Heart left ventricle (tissue), 13 donors: ENCODE data around the gene TACC3.

Experiments used
- CTCF ChIP-seq, 12 donors: fragments of 200-600 bp; sonication (generic) in 4 of 12; IDR thresholded peaks; one replicate each; pipeline versions ENCODE4 v1.5.0 to v1.8.0; 2018 to 2022; ENCODE audit warnings: antibody characterized with exemption in 12 of 12, mild to moderate bottlenecking in 5 of 12
- POLR2A ChIP-seq, 2 donors: fragments of 450-650 bp; IDR thresholded peaks; one replicate each; pipeline ENCODE4 v1.6.1; 2017; ENCODE audit warnings: antibody characterized with exemption in 2 of 2, mild to moderate bottlenecking in 2 of 2, moderate library complexity in 2 of 2
- donor health status: ischemic (EF 13 %, LVEDD 7.1; RV severe dilation, severe dysfunction).
- donor health status: DM: no; HTN: yes; CAD: no.
- donor health status: DM: no; HTN: no; CAD: no.
- donor health status: ischemic (EF 25% LVEDD 6.9; RV normal size, moderate dysfunction).
- donor health status: ischemic (EF 25% LVEDD 5.7; RV mildly dilated, moderate dysfunction).
- donor health status: ischemic (EF 35%, LVEDD 5.7; RV mildly dilated, moderate dysfunction).
- donor health status: nonischemic (EF 11% LVEDD 7.7; RV severe dilation, severe dysfunction).
- donor health status: DM: yes; HTN: yes; CAD: no.
- donor health status: PGD.
- donor health status: ischemic (EF 29% LVEDD 5.4; RV normal size, mild dysfunction).
- donor health status: nonischemic (EF 23%, LVEDD 6.1; RV moderate dilation, normal function).

DNA sequence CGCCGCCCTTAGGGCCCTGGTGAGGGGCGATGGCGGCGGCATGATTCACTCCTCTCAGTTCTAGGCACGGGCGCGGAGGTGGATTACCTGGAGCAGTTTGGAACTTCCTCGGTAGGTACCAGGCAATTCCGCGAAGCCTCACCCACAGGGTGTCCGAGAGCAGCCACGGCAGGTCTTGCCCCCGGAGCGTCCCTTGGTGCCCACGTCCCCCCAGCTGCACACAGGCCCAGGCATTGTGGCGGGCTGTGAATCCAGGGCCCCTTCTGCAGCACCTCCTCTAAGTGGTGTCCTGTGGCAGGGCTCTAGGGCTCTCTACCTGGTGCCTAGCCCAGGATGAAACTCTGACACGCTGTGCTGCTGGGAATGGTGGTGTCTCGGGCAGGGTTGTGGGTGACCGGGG is 13.9 kb downstream of the TACC3 start:
- TF ChIP-seq CTCF (IDR thresholded peaks at IDR 0.05) (no peak), POLR2A (IDR thresholded peaks at IDR 0.05) (no peak)
